Osteocyte (in vitro differentiated cells): ENCODE results near the gene EZR. TPM values are rescaled to one million over a fixed set of nuclear protein-coding genes. Genes with fewer than 3 reads are reported as not detected.

Experiments used
- DNase-seq: peaks from one replicate; pipeline ENCODE4 v3.0.0; 2021; ENCODE audit warnings: mixed read lengths; ENCODE audit not compliant: unreplicated experiment; ENCODE audit errors: extremely low spot score
- H3K27ac Mint-ChIP-seq: one replicate; pipeline ENCODE4 v1.8.0; 2021; ENCODE audit warnings: mild to moderate bottlenecking, mixed read lengths; ENCODE audit not compliant: unreplicated experiment
- H3K27me3 Mint-ChIP-seq: one replicate; pipeline ENCODE4 v1.8.0; 2021; ENCODE audit warnings: mixed read lengths; ENCODE audit not compliant: unreplicated experiment
- H3K36me3 Mint-ChIP-seq: one replicate; pipeline ENCODE4 v1.8.0; 2021; ENCODE audit warnings: mixed read lengths; ENCODE audit not compliant: unreplicated experiment
- H3K4me1 Mint-ChIP-seq: one replicate; pipeline ENCODE4 v1.8.0; 2021; ENCODE audit warnings: mixed read lengths; ENCODE audit not compliant: unreplicated experiment
- H3K4me3 Mint-ChIP-seq: one replicate; pipeline ENCODE4 v1.8.0; 2021; ENCODE audit warnings: mild to moderate bottlenecking, moderate library complexity, mixed read lengths; ENCODE audit not compliant: unreplicated experiment
- H3K9me3 Mint-ChIP-seq: one replicate; pipeline ENCODE4 v1.8.0; 2021; ENCODE audit warnings: mixed read lengths; ENCODE audit not compliant: unreplicated experiment
- total RNA-seq: library from RNA; stranded (reverse); gene quantifications from 2 replicates; pipeline ENCODE4 v1.2.1, GENCODE V29; 2021
- TF ChIP-seq, protein P1 (sequence below): fragments of 200-600 bp; sonication (generic); IDR thresholded peaks from 2 replicates; pipeline ENCODE4 v1.5.0; 2021; ENCODE audit warnings: antibody characterized with exemption, mild to moderate bottlenecking, moderate library complexity

The EZR gene
- total RNA-seq, 1 donor from 2014 or later, result 41.1 TPM

DNA sequence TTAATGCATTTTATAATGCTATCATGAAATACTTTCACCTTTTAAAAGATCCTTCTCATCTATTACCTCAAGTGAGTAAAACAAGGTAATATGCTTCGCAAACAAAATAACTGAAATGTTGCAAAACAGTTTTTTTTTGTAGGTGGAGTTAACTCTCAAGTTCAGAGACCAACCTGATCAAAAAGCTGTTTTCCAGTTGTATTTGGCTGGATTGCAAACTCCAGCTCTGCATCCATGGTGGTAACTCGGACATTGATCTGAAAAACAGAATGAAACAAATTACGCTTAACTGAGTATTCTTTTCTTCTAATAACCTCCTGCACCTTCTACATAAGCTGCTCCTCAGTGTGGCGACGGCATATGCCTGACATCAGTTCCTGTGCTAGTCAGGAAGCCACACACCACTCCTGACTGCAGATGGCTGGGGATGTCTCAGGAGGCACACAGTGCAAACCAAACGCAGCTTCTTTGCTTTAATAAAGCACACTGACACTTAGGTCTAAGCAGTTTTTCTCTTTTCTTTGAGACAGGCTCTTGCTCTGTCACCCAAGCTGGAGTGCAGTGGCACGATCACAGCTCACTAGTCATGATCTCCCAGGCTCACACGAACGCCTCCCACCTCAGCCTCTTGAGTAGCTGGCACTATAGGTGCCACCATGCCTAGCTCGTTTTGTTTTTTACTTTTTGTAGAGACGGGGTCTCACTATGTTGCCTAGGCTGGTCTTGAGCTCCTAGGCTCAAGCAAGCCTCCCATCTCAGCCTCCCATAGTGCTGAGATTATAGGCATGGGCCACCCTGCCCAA lies 29.9 kb downstream of the EZR start:
- DNase-seq, result no peak
- Mint-ChIP-seq H3K4me1 (peaks cover 5% of the 10 kb centered on the region), H3K4me3 (no peak overlapping the region), H3K9me3 (no peaks in the 10 kb centered on the region), H3K36me3 (peaks cover 23% of the 10 kb centered on the region), H3K27ac (peak overlapping the region; percentile 19), H3K27me3 (no peaks in the 10 kb centered on the region)
- TF ChIP-seq, protein P1, sequence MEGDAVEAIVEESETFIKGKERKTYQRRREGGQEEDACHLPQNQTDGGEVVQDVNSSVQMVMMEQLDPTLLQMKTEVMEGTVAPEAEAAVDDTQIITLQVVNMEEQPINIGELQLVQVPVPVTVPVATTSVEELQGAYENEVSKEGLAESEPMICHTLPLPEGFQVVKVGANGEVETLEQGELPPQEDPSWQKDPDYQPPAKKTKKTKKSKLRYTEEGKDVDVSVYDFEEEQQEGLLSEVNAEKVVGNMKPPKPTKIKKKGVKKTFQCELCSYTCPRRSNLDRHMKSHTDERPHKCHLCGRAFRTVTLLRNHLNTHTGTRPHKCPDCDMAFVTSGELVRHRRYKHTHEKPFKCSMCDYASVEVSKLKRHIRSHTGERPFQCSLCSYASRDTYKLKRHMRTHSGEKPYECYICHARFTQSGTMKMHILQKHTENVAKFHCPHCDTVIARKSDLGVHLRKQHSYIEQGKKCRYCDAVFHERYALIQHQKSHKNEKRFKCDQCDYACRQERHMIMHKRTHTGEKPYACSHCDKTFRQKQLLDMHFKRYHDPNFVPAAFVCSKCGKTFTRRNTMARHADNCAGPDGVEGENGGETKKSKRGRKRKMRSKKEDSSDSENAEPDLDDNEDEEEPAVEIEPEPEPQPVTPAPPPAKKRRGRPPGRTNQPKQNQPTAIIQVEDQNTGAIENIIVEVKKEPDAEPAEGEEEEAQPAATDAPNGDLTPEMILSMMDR, result no peak

DNA sequence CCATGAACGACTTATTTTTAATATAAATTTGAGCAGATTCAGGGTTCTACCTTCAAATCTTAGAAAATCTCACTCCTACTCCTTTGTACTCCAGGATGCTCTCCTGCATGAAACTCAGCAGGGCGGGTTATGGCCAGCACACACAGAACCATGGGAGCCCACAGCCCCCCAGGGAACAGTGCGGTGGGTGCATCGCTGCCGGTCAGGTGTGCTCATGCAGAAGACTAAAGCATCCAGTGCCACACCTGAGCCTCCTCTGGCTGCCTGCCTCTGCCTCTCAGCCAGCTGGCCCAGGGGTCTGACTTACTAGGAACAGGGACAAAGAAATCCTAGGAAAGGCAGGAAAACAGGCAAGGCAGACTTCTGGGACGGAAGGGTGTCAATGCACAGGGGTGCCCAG lies 31.8 kb downstream of the EZR start:
- H3K4me3 Mint-ChIP-seq, result no peak overlapping the region
- H3K27ac Mint-ChIP-seq, result no peak overlapping the region
- TF ChIP-seq, protein P1, result no peak
- no peaks in the 10 kb centered on the region for H3K27me3 Mint-ChIP-seq
- H3K4me1 Mint-ChIP-seq, result peaks cover 6% of the 10 kb centered on the region
- H3K9me3 Mint-ChIP-seq, result no peaks in the 10 kb centered on the region
- DNase-seq, result no peak
- peaks cover 31% of the 10 kb centered on the region for H3K36me3 Mint-ChIP-seq

DNA sequence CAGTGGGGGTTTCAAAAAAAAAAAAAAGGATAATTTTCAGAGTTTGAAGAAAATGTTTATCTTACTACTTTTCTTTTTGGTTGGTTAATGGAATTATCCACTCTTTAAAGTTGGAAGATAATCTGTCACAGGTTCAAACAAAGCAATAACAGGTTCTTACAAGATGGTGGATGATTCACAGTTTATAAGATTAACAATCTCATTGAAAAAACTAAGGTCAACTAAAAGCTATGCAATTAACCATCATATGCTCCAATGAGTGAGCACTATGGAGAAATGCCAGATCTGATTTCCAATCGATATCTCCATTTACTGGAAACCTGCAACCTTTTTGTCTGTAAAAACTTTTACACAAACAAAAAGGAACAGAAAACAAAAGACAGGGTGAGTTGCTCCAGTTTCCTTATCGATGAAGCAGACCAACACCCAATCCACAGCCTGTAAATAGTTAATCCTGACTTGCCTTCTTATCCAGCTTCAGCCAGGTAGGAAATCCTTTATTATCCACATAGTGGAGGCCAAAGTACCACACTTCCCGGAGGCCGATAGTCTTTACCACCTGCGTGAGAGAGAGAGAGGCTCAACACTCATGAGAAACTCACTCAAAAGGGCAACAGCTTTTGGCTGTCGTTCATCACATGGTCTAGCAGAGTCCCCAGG lies 32.4 kb downstream of the EZR start:
- Mint-ChIP-seq H3K27me3 (no peaks in the 10 kb centered on the region), H3K4me3 (no peak overlapping the region), H3K27ac (no peak overlapping the region), H3K9me3 (no peaks in the 10 kb centered on the region), H3K4me1 (peaks cover 6% of the 10 kb centered on the region), H3K36me3 (peaks cover 36% of the 10 kb centered on the region)
- no peak for DNase-seq
- TF ChIP-seq, protein P1, result no peak

DNA sequence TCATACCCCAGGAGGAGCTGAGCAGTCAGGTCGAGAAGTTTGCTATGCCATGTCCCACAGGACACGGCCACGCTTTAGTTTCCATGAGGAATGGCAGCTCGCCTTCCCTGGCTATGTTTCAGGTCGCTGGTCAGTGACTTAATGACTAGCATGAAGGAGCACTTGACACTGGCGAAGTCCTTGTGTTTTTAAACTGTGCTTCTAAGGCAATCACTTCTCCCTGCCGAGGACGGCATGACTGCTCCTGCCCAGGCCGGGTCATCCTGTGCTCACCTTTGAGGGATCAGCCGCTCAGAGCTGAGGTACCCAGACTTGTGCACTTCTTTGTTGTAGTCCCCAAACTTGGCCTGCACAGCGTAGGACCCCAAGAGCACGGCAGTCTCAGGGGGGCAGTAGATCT lies 34.1 kb downstream of the EZR start:
- TF ChIP-seq, protein P1, result no peak
- Mint-ChIP-seq H3K27me3 (no peaks in the 10 kb centered on the region), H3K9me3 (no peaks in the 10 kb centered on the region), H3K4me1 (peaks cover 6% of the 10 kb centered on the region), H3K36me3 (peaks cover 36% of the 10 kb centered on the region), H3K27ac (no peak overlapping the region), H3K4me3 (no peak overlapping the region)
- no peak for DNase-seq

DNA sequence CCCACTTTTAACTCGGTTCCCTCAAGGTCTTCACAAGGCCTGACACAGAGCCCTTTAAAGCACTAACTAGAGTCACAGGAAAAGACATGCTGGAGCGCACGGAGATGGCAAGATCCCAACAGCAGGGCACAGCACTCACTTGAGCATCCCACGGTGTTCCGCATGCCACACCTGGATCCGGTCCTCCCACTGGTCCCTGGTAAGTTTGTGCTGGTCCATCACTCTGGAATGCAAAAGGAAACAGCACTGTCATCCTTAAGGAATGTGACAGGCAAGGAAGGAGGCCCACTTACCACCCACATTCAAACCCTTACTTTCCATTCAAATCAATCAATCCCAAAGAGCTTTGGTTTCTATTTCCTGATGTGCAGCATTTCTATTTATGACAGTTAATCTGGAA lies 34.7 kb downstream of the EZR start:
- no peak for DNase-seq
- TF ChIP-seq, protein P1, result no peak
- Mint-ChIP-seq H3K27me3 (no peaks in the 10 kb centered on the region), H3K36me3 (peaks cover 36% of the 10 kb centered on the region), H3K4me1 (peaks cover 6% of the 10 kb centered on the region), H3K4me3 (no peak overlapping the region), H3K9me3 (no peaks in the 10 kb centered on the region), H3K27ac (no peak overlapping the region)
